Measurements from ENCODE around the gene ZNF423.

Gene ZNF423

DNA sequence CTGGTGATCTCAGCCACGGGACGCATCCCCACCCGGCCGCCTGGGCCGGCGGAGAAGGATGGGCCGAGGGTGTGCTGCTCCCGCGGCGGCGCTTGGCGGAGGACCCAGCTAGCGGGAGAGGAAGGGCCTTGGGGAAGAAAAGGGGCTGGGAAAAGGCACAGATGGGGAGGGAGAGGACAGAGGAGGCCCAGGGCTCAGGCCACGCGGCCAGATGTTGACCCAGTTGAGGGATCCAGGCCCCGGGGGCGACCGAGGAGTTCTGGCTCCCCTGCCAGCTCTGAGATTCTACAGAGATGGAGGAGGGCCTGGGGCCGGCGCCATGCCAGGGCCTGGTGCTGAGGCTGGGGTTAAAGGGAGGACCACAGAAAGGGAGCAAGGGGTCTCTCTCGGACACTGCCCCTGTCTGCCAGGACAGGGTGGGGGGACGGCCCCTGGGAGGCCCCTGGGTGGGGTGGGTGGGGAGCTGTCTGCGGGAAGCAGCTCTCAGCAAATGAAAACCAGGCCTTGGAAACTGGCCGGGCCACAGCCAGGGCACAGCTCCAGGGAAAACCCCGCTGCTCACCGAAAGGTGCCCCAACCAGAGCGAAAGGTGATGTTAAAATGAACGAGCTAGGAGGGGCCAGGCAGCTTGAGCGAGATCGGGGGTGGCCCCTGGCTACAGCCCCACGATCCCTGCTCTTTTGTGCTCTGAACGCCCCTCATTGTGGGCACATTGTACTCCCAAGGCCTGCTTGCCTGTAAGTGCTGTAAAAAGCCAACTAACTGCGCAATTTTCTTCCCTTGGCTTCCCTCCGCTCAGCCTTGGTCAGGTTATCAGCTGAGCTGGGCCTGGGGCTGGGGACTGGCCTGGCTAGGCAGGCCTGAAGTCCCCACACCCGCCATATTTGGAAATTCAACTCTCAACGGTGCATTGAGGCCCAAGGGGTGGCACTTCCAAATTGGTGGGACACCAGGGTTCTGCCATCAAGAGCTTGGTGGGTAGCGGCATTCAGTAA lies 191.4 kb downstream of the ZNF423 start:
- Histone ChIP-seq H3K4me2 (ENCODE audit: low read length) (no peak overlapping the region), H3K27ac (peak overlapping the region; percentile 32), H3K4me3 (ENCODE audit: low read depth, low read length) (no peak overlapping the region), H3K27me3 (ENCODE audit: control insufficient read depth, insufficient read depth, low read length) (no peaks in the 10 kb centered on the region), H3K79me2 (no peaks in the 10 kb centered on the region), H3K4me1 (no peaks in the 10 kb centered on the region), H3K36me3 (ENCODE audit: control insufficient read depth, insufficient read depth, low read length) (no peaks in the 10 kb centered on the region), H3K9ac (no peak overlapping the region), H3K9me3 (ENCODE audit: control insufficient read depth, low read length) (no peaks in the 10 kb centered on the region), H2AFZ (no peak overlapping the region)
- TF ChIP-seq, protein P1, sequence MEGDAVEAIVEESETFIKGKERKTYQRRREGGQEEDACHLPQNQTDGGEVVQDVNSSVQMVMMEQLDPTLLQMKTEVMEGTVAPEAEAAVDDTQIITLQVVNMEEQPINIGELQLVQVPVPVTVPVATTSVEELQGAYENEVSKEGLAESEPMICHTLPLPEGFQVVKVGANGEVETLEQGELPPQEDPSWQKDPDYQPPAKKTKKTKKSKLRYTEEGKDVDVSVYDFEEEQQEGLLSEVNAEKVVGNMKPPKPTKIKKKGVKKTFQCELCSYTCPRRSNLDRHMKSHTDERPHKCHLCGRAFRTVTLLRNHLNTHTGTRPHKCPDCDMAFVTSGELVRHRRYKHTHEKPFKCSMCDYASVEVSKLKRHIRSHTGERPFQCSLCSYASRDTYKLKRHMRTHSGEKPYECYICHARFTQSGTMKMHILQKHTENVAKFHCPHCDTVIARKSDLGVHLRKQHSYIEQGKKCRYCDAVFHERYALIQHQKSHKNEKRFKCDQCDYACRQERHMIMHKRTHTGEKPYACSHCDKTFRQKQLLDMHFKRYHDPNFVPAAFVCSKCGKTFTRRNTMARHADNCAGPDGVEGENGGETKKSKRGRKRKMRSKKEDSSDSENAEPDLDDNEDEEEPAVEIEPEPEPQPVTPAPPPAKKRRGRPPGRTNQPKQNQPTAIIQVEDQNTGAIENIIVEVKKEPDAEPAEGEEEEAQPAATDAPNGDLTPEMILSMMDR (IDR thresholded peaks at IDR 0.05) = no peak

DNA sequence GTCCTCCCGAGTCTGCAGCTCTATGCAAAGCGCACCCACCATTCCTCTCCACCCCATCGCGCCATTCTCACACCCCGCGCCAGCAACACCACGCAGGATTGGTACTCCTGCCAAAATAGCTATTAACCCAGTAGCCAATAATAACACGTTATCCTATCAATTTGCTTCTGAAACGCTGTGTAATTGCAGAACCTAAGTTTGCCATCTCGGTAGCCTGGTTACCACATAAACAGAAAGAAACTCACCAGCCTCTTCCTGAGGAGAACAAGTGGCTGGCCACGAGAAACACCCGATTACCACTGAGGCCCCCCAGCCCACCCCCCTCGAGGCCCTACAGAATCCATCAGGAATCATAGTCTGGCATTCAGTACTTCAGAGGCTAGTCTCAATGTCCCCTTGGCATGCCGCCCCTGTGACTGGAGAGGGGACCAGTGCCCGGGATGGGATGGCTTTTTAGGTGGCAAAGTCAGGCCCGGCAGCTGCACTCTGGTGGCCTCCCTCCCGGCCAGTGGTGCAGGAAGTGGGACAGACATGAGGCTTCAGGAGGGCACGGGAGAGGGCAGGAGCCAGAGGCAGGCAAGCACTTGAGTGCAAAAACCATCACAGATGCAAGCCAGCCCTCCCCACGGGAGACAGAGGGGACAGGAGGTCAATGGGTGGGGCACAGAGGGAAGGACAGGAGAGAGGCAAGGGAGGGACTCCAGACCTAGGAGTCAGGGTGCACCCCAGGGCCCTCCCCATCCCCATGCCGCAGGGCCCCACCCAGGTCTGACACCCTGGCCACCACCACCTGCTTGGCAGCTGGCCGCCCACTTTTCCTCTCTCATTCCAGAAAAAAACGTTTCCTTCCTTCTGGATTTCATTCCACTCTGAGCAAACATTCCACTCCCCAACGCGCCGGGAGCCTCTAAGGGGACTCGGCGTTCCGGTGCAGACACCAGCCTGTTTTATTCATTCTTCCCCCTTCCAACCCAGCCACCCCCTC lies 192.5 kb downstream of the ZNF423 start:
- Histone ChIP-seq H3K36me3 (ENCODE audit: control insufficient read depth, insufficient read depth, low read length) (no peaks in the 10 kb centered on the region), H3K79me2 (no peaks in the 10 kb centered on the region), H3K4me1 (no peaks in the 10 kb centered on the region), H3K9ac (no peak overlapping the region), H2AFZ (no peak overlapping the region), H3K27ac (peak overlapping the region; percentile 32), H3K4me3 (ENCODE audit: low read depth, low read length) (no peak overlapping the region), H3K27me3 (ENCODE audit: control insufficient read depth, insufficient read depth, low read length) (no peaks in the 10 kb centered on the region), H3K9me3 (ENCODE audit: control insufficient read depth, low read length) (no peaks in the 10 kb centered on the region), H3K4me2 (ENCODE audit: low read length) (no peak overlapping the region)
- TF ChIP-seq, protein P1 (IDR thresholded peaks at IDR 0.05) = no peak

DNA sequence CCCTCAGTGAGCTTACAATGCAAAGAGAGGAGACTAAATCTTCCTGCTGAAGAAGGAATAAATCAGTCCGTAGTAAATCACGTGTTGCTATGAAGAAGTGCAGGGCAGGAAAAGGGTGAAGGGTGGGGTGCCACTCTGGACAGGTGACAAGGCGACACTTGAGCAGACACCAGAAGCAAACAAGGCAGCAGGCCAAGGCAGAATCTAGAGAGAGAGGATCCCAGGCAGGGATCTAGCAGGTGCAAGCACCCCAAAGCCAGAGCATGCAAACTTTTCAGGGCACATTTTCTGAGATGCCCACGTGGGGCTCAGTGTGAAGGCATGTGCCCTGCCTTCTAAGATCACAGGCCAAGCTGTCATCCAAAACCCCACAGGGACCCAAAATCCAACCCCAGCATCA lies 193.3 kb downstream of the ZNF423 start:
- no peaks in the 10 kb centered on the region for H3K9me3 ChIP-seq (ENCODE audit: control insufficient read depth, low read length)
- no peaks in the 10 kb centered on the region for H3K79me2 ChIP-seq
- H3K4me3 ChIP-seq (ENCODE audit: low read depth, low read length) = no peak overlapping the region
- H3K36me3 ChIP-seq (ENCODE audit: control insufficient read depth, insufficient read depth, low read length) = no peaks in the 10 kb centered on the region
- no peak overlapping the region for H3K9ac ChIP-seq
- H2AFZ ChIP-seq = no peak overlapping the region
- no peaks in the 10 kb centered on the region for H3K4me1 ChIP-seq
- H3K4me2 ChIP-seq (ENCODE audit: low read length) = no peak overlapping the region
- TF ChIP-seq, protein P1 (IDR thresholded peaks at IDR 0.05) = no peak
- H3K27me3 ChIP-seq (ENCODE audit: control insufficient read depth, insufficient read depth, low read length) = no peaks in the 10 kb centered on the region
- H3K27ac ChIP-seq = no peak overlapping the region

DNA sequence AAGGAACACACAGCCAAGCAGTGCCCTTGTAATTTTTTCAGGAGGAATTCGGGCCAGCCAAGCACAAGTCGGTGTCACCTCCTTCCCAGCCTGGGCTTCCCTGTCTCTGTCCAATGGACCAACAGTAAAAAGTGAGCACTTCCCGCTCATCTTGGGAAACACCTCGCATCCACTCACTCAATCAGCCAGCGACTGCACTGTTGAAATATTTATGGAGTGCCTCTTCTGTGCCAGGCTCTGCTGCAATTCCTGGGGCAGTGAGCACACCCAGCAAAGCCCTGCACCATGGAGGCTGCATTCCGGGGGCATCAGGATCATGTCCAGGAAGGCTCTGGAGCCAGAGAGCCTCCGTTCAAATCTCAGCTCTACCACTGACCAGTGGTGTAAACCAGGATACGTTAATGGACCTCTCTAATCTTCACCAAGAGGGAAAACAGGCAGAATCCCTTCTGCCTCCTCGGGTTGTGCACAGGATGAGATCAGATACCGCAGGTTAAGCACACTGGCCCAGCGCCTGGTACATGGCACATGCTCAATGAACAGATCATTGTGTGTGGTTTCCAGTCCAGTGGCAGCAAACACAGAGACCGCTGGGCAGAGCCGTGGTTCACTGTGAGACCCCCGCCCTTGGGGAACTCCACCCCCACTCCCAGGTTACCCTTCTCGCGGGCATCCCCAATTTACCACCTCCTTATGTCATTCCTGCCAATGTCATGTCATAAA lies 194.3 kb downstream of the ZNF423 start:
- no peak overlapping the region for H3K4me3 ChIP-seq (ENCODE audit: low read depth, low read length)
- TF ChIP-seq, protein P1 (IDR thresholded peaks at IDR 0.05) = no peak
- no peaks in the 10 kb centered on the region for H3K4me1 ChIP-seq
- no peaks in the 10 kb centered on the region for H3K36me3 ChIP-seq (ENCODE audit: control insufficient read depth, insufficient read depth, low read length)
- H2AFZ ChIP-seq = no peak overlapping the region
- H3K27me3 ChIP-seq (ENCODE audit: control insufficient read depth, insufficient read depth, low read length) = no peaks in the 10 kb centered on the region
- no peak overlapping the region for H3K9ac ChIP-seq
- no peaks in the 10 kb centered on the region for H3K79me2 ChIP-seq
- no peaks in the 10 kb centered on the region for H3K9me3 ChIP-seq (ENCODE audit: control insufficient read depth, low read length)
- H3K4me2 ChIP-seq (ENCODE audit: low read length) = no peak overlapping the region
- H3K27ac ChIP-seq = no peak overlapping the region
